K562 (cell line): ENCODE measurements around the gene NCOA1. TPM values are rescaled to one million over a fixed set of nuclear protein-coding genes. Genes with fewer than 3 reads are reported as not detected.

Experiments
- ATAC-seq: fragments of 200-7000 bp; cut with Tn5 transposase; 3 replicates; pipeline ENCODE4 v1.9.1; 2020; ENCODE audit warnings: moderate library complexity
- BruUV-seq: library from RNA; stranded (reverse); fragments of 400-500 nt; replicated peaks from 2 replicates; lab custom pipeline; 2021; lab: Mats Ljungman, UMichigan
- CTCF ChIA-PET: fragments of 300-600 bp; formaldehyde crosslinking; extraction: SDS; loops from one replicate; lab custom pipeline; 2021; ENCODE audit warnings: low intra/inter-chr PET ratio; lab: Yijun Ruan, JAX
- POLR2A ChIA-PET: fragments of 300-600, 350-650 bp; sonication (Branson Sonifier 250); formaldehyde crosslinking; extraction: SDS; loops from one replicate; lab custom pipeline; 2021; ENCODE audit warnings: antibody characterized with exemption, inconsistent platforms; lab: Yijun Ruan, JAX
- DNase-seq, 4 experiments: peaks; one replicate each; pipeline versions ENCODE4 v3.0.0 to v3.0.0-alpha.2; 2011 to 2018; ENCODE audit warnings: low spot score in 3 of 4, mixed read lengths in 3 of 4; ENCODE audit errors: extremely low read depth in 1 of 4
- FAIRE-seq: peaks from 2 replicates; lab custom pipeline; 2011; peaks lifted over from hg19 to GRCh38; lab: Jason Lieb, UNC
- H2AFZ ChIP-seq: 2 replicates; pipeline ENCODE4 v1.6.0; 2011; ENCODE audit warnings: low read depth, low read length, control low read depth, inconsistent platforms
- H3K27ac ChIP-seq: fragments of 200-600 bp; 3 replicates; pipeline ENCODE4 v1.8.0; 2011; ENCODE audit warnings: low read depth, mild to moderate bottlenecking, control low read depth, inconsistent platforms, low read length, moderate library complexity, mixed read lengths; ENCODE audit errors: extremely low read depth
- H3K27me3 ChIP-seq, 2 experiments: fragments of 300-600 bp in 1 of 2; 2 replicates in 1 of 2; 3 replicates in 1 of 2; pipeline versions ENCODE4 v1.6.0 to v1.8.0; 2011; ENCODE audit warnings: inconsistent platforms in 2 of 2, low read length in 2 of 2, mild to moderate bottlenecking in 1 of 2, mixed read lengths in 1 of 2, moderate library complexity in 1 of 2; ENCODE audit not compliant: control insufficient read depth in 2 of 2, insufficient read depth in 2 of 2
- H3K36me3 ChIP-seq: fragments of 300-600 bp; 3 replicates; pipeline ENCODE4 v1.8.0; 2011; ENCODE audit warnings: mild to moderate bottlenecking, low read length, inconsistent platforms; ENCODE audit not compliant: control insufficient read depth, insufficient read depth
- H3K4me1 ChIP-seq, 2 experiments: fragments of 200-600 bp in 1 of 2; replicated peaks in 1 of 2; 2 replicates in 1 of 2; 3 replicates in 1 of 2; pipeline versions ENCODE4 v1.5.1 to v1.8.0; 2011; ENCODE audit warnings: inconsistent platforms in 2 of 2, low read length in 2 of 2, mild to moderate bottlenecking in 1 of 2, mixed read lengths in 1 of 2, moderate library complexity in 1 of 2; ENCODE audit not compliant: control insufficient read depth in 2 of 2, insufficient read depth in 2 of 2
- H3K4me2 ChIP-seq: 2 replicates; pipeline ENCODE4 v1.6.1; 2011; ENCODE audit warnings: low read length, control low read depth, inconsistent platforms, mixed read lengths; ENCODE audit not compliant: insufficient read depth
- H3K4me3 ChIP-seq: fragments of 200-600 bp; sonication (generic), shearing (Covaris generic); 2 replicates; pipeline ENCODE4 v1.5.1; 2016; ENCODE audit warnings: control low read depth, inconsistent platforms
- H3K79me2 ChIP-seq: fragments of 200-600 bp; 3 replicates; pipeline ENCODE4 v1.8.0; 2011; ENCODE audit warnings: low read length, inconsistent platforms; ENCODE audit not compliant: control insufficient read depth, insufficient read depth
- H3K9ac ChIP-seq, 2 experiments: 2 replicates each; pipeline versions ENCODE4 v1.6.0 to v1.6.1; 2011; ENCODE audit warnings: low read depth in 2 of 2, low read length in 2 of 2, control low read depth in 1 of 2, inconsistent platforms in 1 of 2, mild to moderate bottlenecking in 1 of 2, mixed read lengths in 1 of 2; ENCODE audit not compliant: insufficient read depth in 1 of 2
- H3K9me1 ChIP-seq: one replicate; pipeline ENCODE4 v1.6.0; 2011; ENCODE audit warnings: inconsistent platforms, mild to moderate bottlenecking, low read length, moderate library complexity; ENCODE audit not compliant: control insufficient read depth, insufficient read depth
- H3K9me3 ChIP-seq: replicated peaks from 2 replicates; pipeline ENCODE4 v1.5.1; 2011; ENCODE audit warnings: low read depth, low read length, inconsistent platforms; ENCODE audit not compliant: control insufficient read depth, insufficient read depth
- H4K20me1 ChIP-seq: replicated peaks from 2 replicates; pipeline ENCODE4 v1.6.1; 2011; ENCODE audit warnings: low read length, inconsistent platforms, mixed read lengths; ENCODE audit not compliant: control insufficient read depth, insufficient read depth
- BACH1 ChIP-seq: fragments of 200-800 bp; sonication (Bioruptor generic); IDR thresholded peaks from 2 replicates; pipeline ENCODE4 v1.6.1; 2016; ENCODE audit warnings: missing genetic modification characterization, missing compliant biosample characterization
- CBFA2T3 ChIP-seq: fragments of 450-650 bp; IDR thresholded peaks from 2 replicates; pipeline ENCODE4 v1.6.1; 2017
- CBX3 ChIP-seq, 2 experiments: IDR thresholded peaks; 1 replicate in 1 of 2; 2 replicates in 1 of 2; pipeline ENCODE4 v1.6.1; 2012; ENCODE audit warnings: inconsistent platforms in 2 of 2, low read length in 2 of 2, borderline replicate concordance in 1 of 2, control low read depth in 1 of 2
- ERF ChIP-seq: fragments of 450-650 bp; formaldehyde crosslinking; IDR thresholded peaks from 2 replicates; pipeline ENCODE4 v1.4.0; 2020; ENCODE audit warnings: mild to moderate bottlenecking, mixed read lengths
- HNRNPH1 ChIP-seq: fragments of 200-400 bp; formaldehyde crosslinking; optimal IDR thresholded peaks from 2 replicates; pipeline ENCODE3; 2017; ENCODE audit warnings: low read depth, mild to moderate bottlenecking, low read length, moderate library complexity
- NEUROD1 ChIP-seq: fragments of 150-350 bp; IDR thresholded peaks from 2 replicates; pipeline ENCODE4 v1.6.1; 2014; ENCODE audit warnings: borderline replicate concordance, low read length, low read depth; ENCODE audit not compliant: partially characterized antibody
- NR1H2 ChIP-seq: sonication (generic); formaldehyde crosslinking; IDR thresholded peaks from 2 replicates; pipeline ENCODE4 v1.4.0; 2020; ENCODE audit warnings: mild to moderate bottlenecking, missing genetic modification reagents
- RFX1 ChIP-seq: fragments of 450-650 bp; IDR thresholded peaks from 2 replicates; pipeline ENCODE4 v1.6.1; 2016; ENCODE audit warnings: mild to moderate bottlenecking, moderate library complexity
- SMAD4 ChIP-seq: fragments of 250-450 bp; sonication (Bioruptor Pico); conservative IDR thresholded peaks from 2 replicates; pipeline ENCODE4 v1.8.0; 2021; ENCODE audit warnings: inconsistent platforms, mild to moderate bottlenecking, moderate library complexity
- SMARCA4 ChIP-seq: fragments of 450-650 bp; IDR thresholded peaks from 2 replicates; pipeline ENCODE4 v1.6.1; 2016
- WGBS: fragments of 100-300 bp; shearing (Covaris generic); methylation state at CpG from one replicate; pipeline ENCODE4 v1.1.6; 2016; ENCODE audit warnings: low coverage, mixed read lengths; ENCODE audit not compliant: insufficient coverage; ENCODE audit errors: missing lambda C conversion rate; 5-methylcytosine and 5-hydroxymethylcytosine counted together
- in situ Hi-C: fragments of 300-500 bp; cut with MboI; formaldehyde crosslinking; loops from 4 replicates; pipeline ENCODE4 v1.15.0; 2018; ENCODE audit warnings: inconsistent platforms, mixed read lengths
- intact Hi-C: fragments of 100-400 bp; cut with micrococcal nuclease; formaldehyde crosslinking; loops from 2 replicates; pipeline ENCODE4 v1.14.2; 2022
- polyA plus RNA-seq, 8 experiments: library from polyadenylated mRNA; depleted of rRNA in 4 of 8; stranded (reverse) in 5 of 8; unstranded in 3 of 8; fragments of >200 nt; fragmentation: Nextera tagmentation in 2 of 8; fragmentation: Illumina TruSeq in 1 of 8; extraction: Ambion mirVana in 2 of 8; extraction: Trizol in 1 of 8; gene quantifications; 2 replicates each; pipeline versions ENCODE4 v1.2.1 to v1.2.3, GENCODE V29; 2011 to 2014; ENCODE audit warnings: inconsistent platforms in 1 of 8, missing spikeins in 1 of 8
- total RNA-seq, 7 experiments: library from RNA; depleted of rRNA in 6 of 7; stranded (reverse); fragments of >200 nt in 6 of 7; fragmentation: Illumina TruSeq in 2 of 7; extraction: Trizol in 2 of 7; gene quantifications; 2 replicates each; pipeline versions ENCODE4 v1.2.1 to v1.2.3, GENCODE V29; 2011 to 2021; ENCODE audit warnings: low replicate concordance in 1 of 7
- TF ChIP-seq, protein P1 (sequence below): fragments of 450-650 bp; IDR thresholded peaks from 2 replicates; pipeline ENCODE4 v1.6.1; 2017; ENCODE audit warnings: antibody characterized with exemption
- TF ChIP-seq, protein P2 (sequence below): fragments of 450-650 bp; IDR thresholded peaks from 2 replicates; pipeline ENCODE4 v1.7.1; 2018; ENCODE audit warnings: mild to moderate bottlenecking, low read depth; ENCODE audit not compliant: partially characterized antibody

The NCOA1 gene
- total and polyA plus RNA-seq, 9 of the 15 experiments (the other 6 are each of a cell fraction or from before 2014, with no cell fraction given) = 4.9 to 25.7 (median 17.0) TPM

GRCh38 chr2:24721470-24721869, 230.4 kb downstream of the NCOA1 start:
- H3K27ac ChIP-seq = no peak overlapping the region
- BruUV-seq = no TSS peak
- TF ChIP-seq BACH1 (tag) (no peak), NR1H2 (CRISPR knock-in tag) (no peak)
- in situ Hi-C loops (no loop called here), intact Hi-C loops (no loop called here)
- H3K36me3 ChIP-seq = peaks cover 8% of the 10 kb centered on the region; the same call in 2 of the 3 replicates
- no peak for DNase-seq
- no peak overlapping the region for H2AFZ ChIP-seq
- H3K9ac ChIP-seq = no peak overlapping the region
- H3K9me3 ChIP-seq = no peaks in the 10 kb centered on the region
- no peak for ATAC-seq
- FAIRE-seq = no peak
- H3K4me3 ChIP-seq = no peak overlapping the region
- ChIA-PET CTCF (no interaction called here), POLR2A (interaction anchor here (0.8 kb wide), 1 partner anchor 33 kb away, joined by 4 read pairs; no protein-coding TSS in a partner anchor)
- no peaks in the 10 kb centered on the region for H4K20me1 ChIP-seq
- H3K79me2 ChIP-seq = no peaks in the 10 kb centered on the region
- no peaks in the 10 kb centered on the region for H3K27me3 ChIP-seq
- H3K9me1 ChIP-seq = no peaks in the 10 kb centered on the region
- no peak overlapping the region for H3K4me2 ChIP-seq
- no peaks in the 10 kb centered on the region for H3K4me1 ChIP-seq

- Histone ChIP-seq H3K27ac (no peak overlapping the region), H4K20me1 (no peaks in the 10 kb centered on the region), H3K9ac (no peak overlapping the region), H3K4me3 (no peak overlapping the region), H3K9me3 (no peaks in the 10 kb centered on the region), H3K9me1 (no peaks in the 10 kb centered on the region), H3K36me3 (peaks cover 5% of the 10 kb centered on the region; the same call in 2 of the 3 replicates), H3K4me1 (no peaks in the 10 kb centered on the region), H3K79me2 (no peaks in the 10 kb centered on the region), H3K4me2 (no peak overlapping the region), H2AFZ (no peak overlapping the region), H3K27me3 (no peaks in the 10 kb centered on the region)
- ATAC-seq (no peak), FAIRE-seq (no peak), DNase-seq (no peak)
- no TSS peak for BruUV-seq
- intact Hi-C loops (no loop called here), in situ Hi-C loops (no loop called here)
- ChIA-PET POLR2A (no interaction called here), CTCF (no interaction called here)
- WGBS = 76% methylated on average over 3 of the region's 3 CpGs
- TF ChIP-seq, protein P1, sequence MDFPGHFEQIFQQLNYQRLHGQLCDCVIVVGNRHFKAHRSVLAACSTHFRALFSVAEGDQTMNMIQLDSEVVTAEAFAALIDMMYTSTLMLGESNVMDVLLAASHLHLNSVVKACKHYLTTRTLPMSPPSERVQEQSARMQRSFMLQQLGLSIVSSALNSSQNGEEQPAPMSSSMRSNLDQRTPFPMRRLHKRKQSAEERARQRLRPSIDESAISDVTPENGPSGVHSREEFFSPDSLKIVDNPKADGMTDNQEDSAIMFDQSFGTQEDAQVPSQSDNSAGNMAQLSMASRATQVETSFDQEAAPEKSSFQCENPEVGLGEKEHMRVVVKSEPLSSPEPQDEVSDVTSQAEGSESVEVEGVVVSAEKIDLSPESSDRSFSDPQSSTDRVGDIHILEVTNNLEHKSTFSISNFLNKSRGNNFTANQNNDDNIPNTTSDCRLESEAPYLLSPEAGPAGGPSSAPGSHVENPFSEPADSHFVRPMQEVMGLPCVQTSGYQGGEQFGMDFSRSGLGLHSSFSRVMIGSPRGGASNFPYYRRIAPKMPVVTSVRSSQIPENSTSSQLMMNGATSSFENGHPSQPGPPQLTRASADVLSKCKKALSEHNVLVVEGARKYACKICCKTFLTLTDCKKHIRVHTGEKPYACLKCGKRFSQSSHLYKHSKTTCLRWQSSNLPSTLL = no peak
- no peak for TF ChIP-seq SMARCA4
- TF ChIP-seq, protein P2, sequence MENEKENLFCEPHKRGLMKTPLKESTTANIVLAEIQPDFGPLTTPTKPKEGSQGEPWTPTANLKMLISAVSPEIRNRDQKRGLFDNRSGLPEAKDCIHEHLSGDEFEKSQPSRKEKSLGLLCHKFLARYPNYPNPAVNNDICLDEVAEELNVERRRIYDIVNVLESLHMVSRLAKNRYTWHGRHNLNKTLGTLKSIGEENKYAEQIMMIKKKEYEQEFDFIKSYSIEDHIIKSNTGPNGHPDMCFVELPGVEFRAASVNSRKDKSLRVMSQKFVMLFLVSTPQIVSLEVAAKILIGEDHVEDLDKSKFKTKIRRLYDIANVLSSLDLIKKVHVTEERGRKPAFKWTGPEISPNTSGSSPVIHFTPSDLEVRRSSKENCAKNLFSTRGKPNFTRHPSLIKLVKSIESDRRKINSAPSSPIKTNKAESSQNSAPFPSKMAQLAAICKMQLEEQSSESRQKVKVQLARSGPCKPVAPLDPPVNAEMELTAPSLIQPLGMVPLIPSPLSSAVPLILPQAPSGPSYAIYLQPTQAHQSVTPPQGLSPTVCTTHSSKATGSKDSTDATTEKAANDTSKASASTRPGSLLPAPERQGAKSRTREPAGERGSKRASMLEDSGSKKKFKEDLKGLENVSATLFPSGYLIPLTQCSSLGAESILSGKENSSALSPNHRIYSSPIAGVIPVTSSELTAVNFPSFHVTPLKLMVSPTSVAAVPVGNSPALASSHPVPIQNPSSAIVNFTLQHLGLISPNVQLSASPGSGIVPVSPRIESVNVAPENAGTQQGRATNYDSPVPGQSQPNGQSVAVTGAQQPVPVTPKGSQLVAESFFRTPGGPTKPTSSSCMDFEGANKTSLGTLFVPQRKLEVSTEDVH = no peak
- TF ChIP-seq CBFA2T3 = no peak
- no peak for TF ChIP-seq ERF (CRISPR knock-in tag)
- TF ChIP-seq NEUROD1 = no peak
- no peak for TF ChIP-seq HNRNPH1
- TF ChIP-seq SMAD4 (CRISPR knock-in tag) = no peak
- no peak for TF ChIP-seq RFX1
- TF ChIP-seq CBX3 (IDR thresholded peaks at IDR 0.05; ENCODE audit: borderline replicate concordance in 1 of 2, low read length in 2 of 2) = no peak
Measured at GRCh38 chr2:24722141-24722790, 231.2 kb downstream of the NCOA1 start.
